Measurements from ENCODE around the gene TMOD1. TPM values are rescaled to one million over a fixed set of nuclear protein-coding genes. Genes with fewer than 3 reads are reported as not detected.

The TMOD1 gene
- total and polyA plus RNA-seq, 9 of the 15 experiments (the other 6 are each of a cell fraction or from before 2014, with no cell fraction given): 7.1 to 41.2 (median 14.2) TPM

DNA sequence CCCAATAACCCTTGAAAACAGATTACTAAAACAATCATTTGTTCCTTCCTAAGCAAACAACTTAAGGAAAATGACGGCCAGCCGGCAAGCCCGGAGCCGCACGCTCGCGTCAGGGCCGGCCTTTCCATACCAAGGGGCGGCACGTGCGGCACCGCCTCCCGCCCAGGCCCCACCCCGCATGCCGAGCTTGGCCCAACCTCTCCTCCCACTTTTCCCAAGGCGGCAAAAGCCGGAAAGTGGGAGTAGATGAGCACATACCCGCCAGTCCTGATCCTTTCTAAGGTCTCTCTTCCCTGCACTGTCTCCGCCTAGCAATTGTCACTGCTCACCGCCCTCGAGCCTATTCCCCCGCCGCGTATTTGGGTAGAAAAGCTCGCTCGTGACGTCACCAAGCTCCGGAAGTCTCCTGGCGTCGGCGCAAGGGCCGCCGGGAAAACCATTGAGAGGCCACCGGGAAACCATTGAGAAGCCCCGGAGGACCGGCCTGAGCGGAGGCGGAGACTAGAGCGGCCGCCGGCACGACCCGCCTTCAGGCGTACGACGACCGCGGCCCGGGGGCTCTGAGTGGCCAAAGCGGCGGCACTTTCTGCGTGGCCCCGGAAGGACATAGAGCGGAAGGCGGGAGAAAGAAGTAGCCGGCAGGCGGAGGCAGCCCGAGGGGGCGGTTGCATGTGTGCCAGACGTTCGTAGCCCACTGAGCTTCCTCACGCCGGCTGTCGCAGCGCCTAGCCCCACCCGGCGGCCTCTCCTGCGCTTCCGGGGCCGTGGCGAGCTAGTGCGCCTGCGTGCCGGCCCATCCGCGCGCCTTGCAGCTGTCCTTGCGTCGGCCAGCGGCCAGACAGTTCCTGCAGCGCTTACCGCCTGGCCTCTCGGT lies 131.8 kb downstream of the TMOD1 start, which contains the start of the genes NCBP1 and TSTD2 (continued):
- TF ChIP-seq ZNF407 (IDR thresholded peaks at IDR 0.05; ENCODE audit: low read depth) (no peak), CREBBP (IDR thresholded peaks at IDR 0.05; ENCODE audit: low read depth, low read length) (no peak), TAL1 (IDR thresholded peaks at IDR 0.05) (no peak; the same call in 1 of the 2 replicates), HNRNPH1 (optimal IDR thresholded peaks at IDR 0.05; ENCODE audit: low read depth, low read length) (no peak), ZNF263 (CRISPR knock-in tag; IDR thresholded peaks at IDR 0.05; ENCODE audit: borderline replicate concordance) (no peak; the same call in 1 of the 2 replicates), MNT (conservative IDR thresholded peaks at IDR 0.05) (peak; percentile 98), HLTF (IDR thresholded peaks at IDR 0.05) (0 out of 2 replicates have a peak, but pooled peaks have one; percentile 30), NFATC3 (IDR thresholded peaks at IDR 0.05) (0 out of 2 replicates have a peak, but pooled peaks have one; percentile 47), KLF13 (tag; IDR thresholded peaks at IDR 0.05; ENCODE audit: borderline replicate concordance, low read depth) (peak; percentile 38; the same call in 1 of the 2 replicates), SMAD1 (IDR thresholded peaks at IDR 0.05; ENCODE audit: low read depth, low read length, partially characterized antibody) (no peak), POLR3G (IDR thresholded peaks at IDR 0.05; ENCODE audit: extremely low read depth, insufficient read length, insufficient replicate concordance) (no peak), SMARCB1 (IDR thresholded peaks at IDR 0.05; ENCODE audit: insufficient read length, low read depth) (no peak), ZBTB17 (CRISPR knock-in tag; IDR thresholded peaks at IDR 0.05) (peak; percentile 51; the same call in 1 of the 2 replicates), ARID2 (IDR thresholded peaks at IDR 0.05) (no peak)
- TF ChIP-seq, protein P1, sequence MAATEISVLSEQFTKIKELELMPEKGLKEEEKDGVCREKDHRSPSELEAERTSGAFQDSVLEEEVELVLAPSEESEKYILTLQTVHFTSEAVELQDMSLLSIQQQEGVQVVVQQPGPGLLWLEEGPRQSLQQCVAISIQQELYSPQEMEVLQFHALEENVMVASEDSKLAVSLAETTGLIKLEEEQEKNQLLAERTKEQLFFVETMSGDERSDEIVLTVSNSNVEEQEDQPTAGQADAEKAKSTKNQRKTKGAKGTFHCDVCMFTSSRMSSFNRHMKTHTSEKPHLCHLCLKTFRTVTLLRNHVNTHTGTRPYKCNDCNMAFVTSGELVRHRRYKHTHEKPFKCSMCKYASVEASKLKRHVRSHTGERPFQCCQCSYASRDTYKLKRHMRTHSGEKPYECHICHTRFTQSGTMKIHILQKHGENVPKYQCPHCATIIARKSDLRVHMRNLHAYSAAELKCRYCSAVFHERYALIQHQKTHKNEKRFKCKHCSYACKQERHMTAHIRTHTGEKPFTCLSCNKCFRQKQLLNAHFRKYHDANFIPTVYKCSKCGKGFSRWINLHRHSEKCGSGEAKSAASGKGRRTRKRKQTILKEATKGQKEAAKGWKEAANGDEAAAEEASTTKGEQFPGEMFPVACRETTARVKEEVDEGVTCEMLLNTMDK (IDR thresholded peaks at IDR 0.05; ENCODE audit: borderline replicate concordance, insufficient read depth, low read depth, low read length, poor library complexity, severe bottlenecking): no peak

Measured in K562 (cell line).